H1 (cell line): ENCODE data around the gene GARNL3. TPM values are rescaled to one million over a fixed set of nuclear protein-coding genes. Genes with fewer than 3 reads are reported as not detected.

ENCODE experiments used
- CTCF ChIA-PET: fragments of 300-600 bp; sonication (Branson Sonifier 250); formaldehyde crosslinking; loops from one replicate; lab custom pipeline; 2021; ENCODE audit not compliant: partially characterized antibody; lab: Charles Lee
- POLR2A ChIA-PET: fragments of 300-600 bp; sonication (Branson Sonifier 250); formaldehyde crosslinking; loops from one replicate; lab custom pipeline; 2021; ENCODE audit warnings: inconsistent platforms; ENCODE audit not compliant: partially characterized antibody; lab: Charles Lee
- DNase-seq, 2 experiments: peaks; one replicate each; pipeline versions ENCODE4 v3.0.0 to v3.0.0-alpha.2; 2010 to 2022; ENCODE audit warnings: low spot score in 2 of 2, low read depth in 1 of 2, mixed read lengths in 1 of 2
- FAIRE-seq: peaks from 2 replicates; lab custom pipeline; 2011; peaks lifted over from hg19 to GRCh38; lab: Jason Lieb, UNC
- H2AFZ ChIP-seq: 2 replicates; pipeline ENCODE4 v1.8.1; 2012; ENCODE audit warnings: low read length, inconsistent platforms
- H2AK5ac ChIP-seq: 2 replicates; pipeline ENCODE4 v1.6.1; 2013; ENCODE audit warnings: low read depth, low read length
- H2BK120ac ChIP-seq: replicated peaks from 2 replicates; pipeline ENCODE3; 2013; ENCODE audit warnings: low read depth, low read length, inconsistent platforms
- H2BK12ac ChIP-seq: 2 replicates; pipeline ENCODE4 v1.6.1; 2013; ENCODE audit warnings: low read depth, low read length
- H2BK15ac ChIP-seq: 2 replicates; pipeline ENCODE4 v1.6.1; 2013; ENCODE audit warnings: low read length
- H2BK20ac ChIP-seq: 2 replicates; pipeline ENCODE4 v1.6.1; 2013; ENCODE audit warnings: low read length
- H2BK5ac ChIP-seq: 2 replicates; pipeline ENCODE4 v1.6.1; 2013; ENCODE audit warnings: low read depth, low read length
- H3K14ac ChIP-seq: 2 replicates; pipeline ENCODE4 v1.6.1; 2013; ENCODE audit warnings: inconsistent platforms; ENCODE audit not compliant: insufficient read length
- H3K18ac ChIP-seq: 2 replicates; pipeline ENCODE4 v1.6.1; 2013; ENCODE audit warnings: low read length; ENCODE audit errors: extremely low read depth
- H3K23ac ChIP-seq: 2 replicates; pipeline ENCODE4 v1.6.1; 2013; ENCODE audit warnings: inconsistent platforms; ENCODE audit not compliant: insufficient read length
- H3K23me2 ChIP-seq: 2 replicates; pipeline ENCODE4 v1.6.1; 2013; ENCODE audit warnings: low read depth, low read length
- H3K27ac ChIP-seq: 2 replicates; pipeline ENCODE4 v1.6.1; 2011; ENCODE audit warnings: low read depth, low read length, inconsistent platforms
- H3K27me3 ChIP-seq, 4 experiments: replicated peaks in 1 of 4; 1 replicate in 1 of 4; 2 replicates in 3 of 4; pipeline versions ENCODE4 v1.6.1 to v1.8.1; 2011 to 2013; ENCODE audit warnings: low read length in 3 of 4, mild to moderate bottlenecking in 3 of 4, inconsistent platforms in 2 of 4, mixed read lengths in 2 of 4, moderate library complexity in 1 of 4; ENCODE audit not compliant: control insufficient read depth in 3 of 4, insufficient read depth in 3 of 4; ENCODE audit errors: extremely low read depth in 1 of 4
- H3K36me3 ChIP-seq, 4 experiments: 2 replicates each; pipeline versions ENCODE4 v1.6.1 to v1.8.1; 2011 to 2013; ENCODE audit warnings: mild to moderate bottlenecking in 4 of 4, low read length in 3 of 4, moderate library complexity in 2 of 4, control low read depth in 1 of 4, inconsistent platforms in 1 of 4; ENCODE audit not compliant: insufficient read depth in 4 of 4, control insufficient read depth in 2 of 4
- H3K4ac ChIP-seq: replicated peaks from 2 replicates; pipeline ENCODE3; 2013; ENCODE audit warnings: low read length, low read depth, mixed read lengths, inconsistent platforms; ENCODE audit not compliant: insufficient read length
- H3K4me1 ChIP-seq, 4 experiments: replicated peaks in 1 of 4; 1 replicate in 1 of 4; 2 replicates in 3 of 4; pipeline versions ENCODE4 v1.6.1 to v1.8.1; 2011 to 2013; ENCODE audit warnings: low read length in 3 of 4, inconsistent platforms in 2 of 4, mixed read lengths in 1 of 4; ENCODE audit not compliant: insufficient read depth in 4 of 4, control insufficient read depth in 3 of 4
- H3K4me2 ChIP-seq, 2 experiments: 2 replicates each; pipeline versions ENCODE4 v1.6.1 to v1.8.1; 2011 to 2013; ENCODE audit warnings: low read depth in 2 of 2, low read length in 2 of 2, control low read depth in 1 of 2, inconsistent platforms in 1 of 2, mild to moderate bottlenecking in 1 of 2; ENCODE audit not compliant: insufficient read depth in 1 of 2
- H3K4me3 ChIP-seq, 4 experiments: fragments of 200-600, 300-600 bp in 1 of 4; sonication (generic), shearing (Covaris generic), sonication (Bioruptor Twin) in 1 of 4; 2 replicates each; pipeline versions ENCODE4 v1.5.1 to v1.8.1; 2011 to 2016; ENCODE audit warnings: low read length in 4 of 4, low read depth in 3 of 4, control low read depth in 2 of 4, inconsistent platforms in 2 of 4, mild to moderate bottlenecking in 2 of 4, mixed read lengths in 1 of 4, moderate library complexity in 1 of 4; ENCODE audit not compliant: insufficient read depth in 2 of 4; ENCODE audit errors: extremely low read depth in 1 of 4
- H3K56ac ChIP-seq: replicated peaks from 2 replicates; pipeline ENCODE3; 2013; ENCODE audit warnings: low read depth, mild to moderate bottlenecking, mixed read lengths, low read length, inconsistent platforms; ENCODE audit not compliant: insufficient read length
- H3K79me1 ChIP-seq: 2 replicates; pipeline ENCODE4 v1.6.1; 2013; ENCODE audit warnings: low read depth, low read length, control low read depth
- H3K79me2 ChIP-seq, 2 experiments: 2 replicates each; pipeline versions ENCODE4 v1.6.1 to v1.8.1; 2012 to 2013; ENCODE audit warnings: low read length in 2 of 2, mild to moderate bottlenecking in 2 of 2, inconsistent platforms in 1 of 2; ENCODE audit not compliant: insufficient read depth in 2 of 2, control insufficient read depth in 1 of 2
- H3K9ac ChIP-seq, 4 experiments: replicated peaks in 1 of 4; 1 replicate in 1 of 4; 2 replicates in 3 of 4; pipeline versions ENCODE4 v1.6.1 to v1.8.1; 2011 to 2013; ENCODE audit warnings: low read depth in 3 of 4, low read length in 3 of 4, control low read depth in 2 of 4, mild to moderate bottlenecking in 2 of 4, moderate library complexity in 2 of 4, inconsistent platforms in 1 of 4; ENCODE audit errors: extremely low read depth in 1 of 4
- H3K9me3 ChIP-seq, 2 experiments: 2 replicates each; pipeline versions ENCODE4 v1.6.1 to v1.8.1; 2012 to 2013; ENCODE audit warnings: mild to moderate bottlenecking in 2 of 2, moderate library complexity in 2 of 2, control low read depth in 1 of 2, inconsistent platforms in 1 of 2, low read depth in 1 of 2, low read length in 1 of 2, mixed read lengths in 1 of 2; ENCODE audit not compliant: insufficient read depth in 2 of 2
- H4K20me1 ChIP-seq, 2 experiments: replicated peaks in 1 of 2; 2 replicates each; pipeline versions ENCODE3 to v1.8.1; 2011 to 2013; ENCODE audit warnings: inconsistent platforms in 2 of 2, low read length in 2 of 2, mild to moderate bottlenecking in 1 of 2; ENCODE audit not compliant: insufficient read depth in 2 of 2, control insufficient read depth in 1 of 2
- H4K5ac ChIP-seq: 2 replicates; pipeline ENCODE4 v1.6.1; 2013; ENCODE audit warnings: low read length, low read depth, mixed read lengths, inconsistent platforms; ENCODE audit not compliant: insufficient read length
- H4K8ac ChIP-seq: 2 replicates; pipeline ENCODE4 v1.8.0; 2013; ENCODE audit warnings: mild to moderate bottlenecking, moderate library complexity, low read length, inconsistent platforms; ENCODE audit not compliant: insufficient read depth; ENCODE audit errors: extremely low read depth
- H4K91ac ChIP-seq: replicated peaks from 2 replicates; pipeline ENCODE3; 2013; ENCODE audit warnings: low read length, mixed read lengths, inconsistent platforms; ENCODE audit not compliant: insufficient read length
- EP300 ChIP-seq, 2 experiments: IDR thresholded peaks; 1 replicate in 1 of 2; 2 replicates in 1 of 2; pipeline ENCODE4 v1.6.1; 2011 to 2012; ENCODE audit warnings: low read depth in 2 of 2, low read length in 2 of 2, mild to moderate bottlenecking in 2 of 2, borderline replicate concordance in 1 of 2, inconsistent platforms in 1 of 2, moderate library complexity in 1 of 2
- MAFK ChIP-seq: IDR thresholded peaks from 2 replicates; pipeline ENCODE4 v1.6.1; 2012; ENCODE audit warnings: low read depth, mild to moderate bottlenecking, improper control_type of control experiment, low read length
- RXRA ChIP-seq: IDR thresholded peaks from 2 replicates; pipeline ENCODE4 v1.6.1; 2011; ENCODE audit warnings: low read depth, mild to moderate bottlenecking, low read length, moderate library complexity; ENCODE audit not compliant: insufficient read depth
- ZNF274 ChIP-seq: IDR thresholded peaks from 2 replicates; pipeline ENCODE4 v1.7.0; 2012; ENCODE audit warnings: low read length, borderline replicate concordance; ENCODE audit errors: extremely low read depth
- WGBS, 2 experiments: shearing (Covaris generic) in 1 of 2; methylation state at CpG; one replicate each; pipeline versions ENCODE4 v1.1.6 to v1.1.7; 2013 to 2015; ENCODE audit warnings: low lambda C conversion rate in 2 of 2, mixed read lengths in 2 of 2, inconsistent platforms in 1 of 2, low coverage in 1 of 2, missing lambda C conversion rate in 1 of 2; ENCODE audit not compliant: insufficient replicate concordance in 2 of 2, insufficient coverage in 1 of 2, insufficient read length in 1 of 2; ENCODE audit errors: extremely low coverage in 1 of 2, missing lambda C conversion rate in 1 of 2; 5-methylcytosine and 5-hydroxymethylcytosine counted together
- polyA plus RNA-seq, 7 experiments: library from polyadenylated mRNA; depleted of rRNA in 3 of 7; stranded (reverse) in 5 of 7; unstranded in 2 of 7; fragments of >200 nt in 5 of 7; fragments of 200-250 nt in 2 of 7; gene quantifications; 1 replicate in 5 of 7; 2 replicates in 1 of 7; 4 replicates in 1 of 7; pipeline versions ENCODE4 v1.2.1 to v1.2.3, GENCODE V29; 2011 to 2013; ENCODE audit warnings: missing spikeins in 2 of 7, mixed read lengths in 2 of 7
- total RNA-seq: library from RNA; stranded (reverse); fragmentation: NEBNext Ultra II Directional; extraction: Animal tissue kit (Norgen Biotek cat#: 25700); gene quantifications from 2 replicates; pipeline ENCODE4 v1.2.1, GENCODE V29; 2021

GARNL3 gene
- total and polyA plus RNA-seq, 2 of the 8 experiments (the other 6 are each of a cell fraction or from before 2014, with no cell fraction given), result 6.5 to 18.3 TPM

GRCh38 chr9:127341152-127341551 is 76.6 kb downstream of the GARNL3 start:
- no peaks in the 10 kb centered on the region for H3K23me2 ChIP-seq
- H2BK120ac ChIP-seq, result no peak overlapping the region
- H3K18ac ChIP-seq, result no peak overlapping the region
- H2AK5ac ChIP-seq, result no peak overlapping the region
- H3K79me2 ChIP-seq, result no peaks in the 10 kb centered on the region
- H3K27ac ChIP-seq, result no peak overlapping the region
- FAIRE-seq (no peak), DNase-seq (no peak)
- no peak overlapping the region for H3K9ac ChIP-seq
- no peak for TF ChIP-seq RXRA
- no peak for TF ChIP-seq EP300 (IDR thresholded peaks at IDR 0.05; ENCODE audit: borderline replicate concordance in 1 of 2, low read depth in 2 of 2, low read length in 2 of 2)
- no peak for TF ChIP-seq ZNF274
- no peak for TF ChIP-seq MAFK
- H3K23ac ChIP-seq, result no peak overlapping the region
- no peaks in the 10 kb centered on the region for H3K27me3 ChIP-seq
- H3K36me3 ChIP-seq, result peaks cover 0 to 8% (median 3%) of the 10 kb centered on the region in 4 experiments; a peak in 4 of 8 replicates
- ChIA-PET POLR2A (interaction anchor here (1.8 kb wide), 1 partner anchor 11 kb away, joined by 3 read pairs; no protein-coding TSS in a partner anchor), CTCF (no interaction called here)
- no peaks in the 10 kb centered on the region for H3K9me3 ChIP-seq
- H2BK20ac ChIP-seq, result no peak overlapping the region
- 89% methylated on average over 3 of the region's 3 CpGs; no CpG with 5 or more reads in 1 of the 2 experiments for WGBS, 2 experiments
- H3K4me2 ChIP-seq, result no peak overlapping the region
- H2BK12ac ChIP-seq, result no peak overlapping the region
- H4K8ac ChIP-seq, result no peak overlapping the region
- no peak overlapping the region for H3K14ac ChIP-seq
- H3K4me3 ChIP-seq, result no peak overlapping the region
- H2BK5ac ChIP-seq, result no peak overlapping the region
- H4K20me1 ChIP-seq, result peaks cover 0 to 2% of the 10 kb centered on the region in 2 experiments
- no peaks in the 10 kb centered on the region for H3K4me1 ChIP-seq
- H4K5ac ChIP-seq, result no peak overlapping the region
- no peak overlapping the region for H3K56ac ChIP-seq
- no peak overlapping the region for H2BK15ac ChIP-seq
- H2AFZ ChIP-seq, result no peak overlapping the region
- H3K4ac ChIP-seq, result no peak overlapping the region
- no peaks in the 10 kb centered on the region; the same call in 1 of the 2 replicates for H3K79me1 ChIP-seq
- no peak overlapping the region for H4K91ac ChIP-seq
